Tibial nerve (tissue), 4 donors: ENCODE data around the gene CCAR1.

Experiments
- CTCF ChIP-seq, 5 experiments: fragments of 200-600 bp in 3 of 5; fragments of 450-650 bp in 2 of 5; sonication (generic) in 3 of 5; IDR thresholded peaks; one replicate each; pipeline ENCODE4 v1.5.1; 2016 to 2019; ENCODE audit warnings: antibody characterized with exemption in 5 of 5, mild to moderate bottlenecking in 3 of 5, moderate library complexity in 2 of 5
- EP300 ChIP-seq, 2 donors: sonication (generic); formaldehyde crosslinking; IDR thresholded peaks; one replicate each; pipeline ENCODE4 v1.6.1; 2017; ENCODE audit warnings: antibody characterized with exemption in 2 of 2, mild to moderate bottlenecking in 1 of 2
- POLR2A ChIP-seq, 2 donors: fragments of 450-650 bp; IDR thresholded peaks; one replicate each; pipeline ENCODE4 v1.6.1; 2017; ENCODE audit warnings: antibody characterized with exemption in 2 of 2, mild to moderate bottlenecking in 2 of 2, moderate library complexity in 2 of 2

DNA sequence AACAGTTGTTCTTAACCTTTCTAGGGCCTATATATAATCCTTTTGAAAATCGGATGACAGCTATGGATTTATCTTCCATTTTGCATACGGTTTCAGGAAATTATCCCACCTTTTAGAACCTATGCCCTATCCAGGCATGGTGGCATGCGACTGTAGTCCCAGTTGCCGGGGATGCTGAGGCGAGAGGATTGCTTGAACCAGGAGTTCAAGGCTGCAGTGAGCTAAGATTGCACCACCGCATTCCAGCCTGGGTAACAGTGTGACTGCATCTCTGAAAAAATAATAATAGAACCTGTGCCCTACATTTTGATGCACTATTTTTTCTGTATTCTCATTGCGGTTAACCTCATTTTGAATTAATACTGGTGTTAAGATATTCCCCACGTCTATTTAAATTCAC is 11.6 kb downstream of the CCAR1 start:
- TF ChIP-seq CTCF (IDR thresholded peaks at IDR 0.05) (no peak), EP300 (IDR thresholded peaks at IDR 0.05) (no peak), POLR2A (IDR thresholded peaks at IDR 0.05) (no peak)
